Central memory CD8-positive, alpha-beta T cell (primary cell): ENCODE measurements around the gene COL1A2.
A peak's percentile ranks its signal among the peaks of the same experiment; 100 is the strongest.

Experiments
- ATAC-seq: fragments of 150-1000 bp; cut with Tn5 transposase; replicated peaks from 2 replicates; pipeline ENCODE4 v1.10.0; 2022; ENCODE audit warnings: mild to moderate bottlenecking, moderate FRiP score, moderate number of reproducible peaks; ENCODE audit not compliant: poor library complexity, severe bottlenecking; ENCODE audit errors: extremely low read depth
- DNase-seq, 2 donors: peaks; one replicate each; pipeline ENCODE4 v3.0.0; 2021; ENCODE audit warnings: low spot score in 2 of 2
- H3K27ac Mint-ChIP-seq: one replicate; pipeline ENCODE4 v1.8.0; 2022; ENCODE audit warnings: low read depth, mild to moderate bottlenecking, moderate library complexity, mixed read lengths
- H3K27me3 Mint-ChIP-seq: one replicate; pipeline ENCODE4 v1.8.0; 2022; ENCODE audit warnings: mixed read lengths
- H3K36me3 Mint-ChIP-seq: one replicate; pipeline ENCODE4 v1.8.0; 2022; ENCODE audit warnings: mild to moderate bottlenecking, moderate library complexity, mixed read lengths; ENCODE audit not compliant: insufficient read depth
- H3K4me1 Mint-ChIP-seq: one replicate; pipeline ENCODE4 v1.8.0; 2022; ENCODE audit warnings: mixed read lengths
- H3K4me3 Mint-ChIP-seq: one replicate; pipeline ENCODE4 v1.8.0; 2022; ENCODE audit warnings: mild to moderate bottlenecking, moderate library complexity, mixed read lengths
- H3K9me3 Mint-ChIP-seq: one replicate; pipeline ENCODE4 v1.8.0; 2022; ENCODE audit warnings: mixed read lengths

The COL1A2 gene

DNA sequence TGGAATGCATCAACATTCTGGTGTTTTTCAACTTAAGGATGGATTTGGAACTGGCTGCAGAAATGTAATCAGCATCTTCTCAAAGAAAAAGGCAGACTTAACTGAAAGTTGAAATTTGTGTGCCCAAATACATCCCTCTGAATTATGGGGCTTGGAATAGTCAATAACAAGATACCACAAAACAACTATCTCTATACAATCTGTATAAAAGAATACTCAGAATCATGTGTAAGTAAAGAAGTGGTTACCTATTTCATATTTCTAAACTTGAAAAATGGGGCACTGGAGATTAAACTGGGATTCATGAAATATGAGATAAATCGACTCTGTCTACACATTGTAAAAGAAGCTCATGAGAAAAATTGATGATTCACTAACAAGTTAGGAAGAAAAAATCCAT, 6.2 kb upstream of the COL1A2 start:
- Mint-ChIP-seq H3K36me3 (no peaks in the 10 kb centered on the region), H3K9me3 (no peaks in the 10 kb centered on the region), H3K4me3 (no peak overlapping the region), H3K27ac (no peak overlapping the region), H3K27me3 (peaks cover 25% of the 10 kb centered on the region), H3K4me1 (no peaks in the 10 kb centered on the region)
- DNase-seq (no peak), ATAC-seq (no peak)

GRCh38 chr7:94389381-94389780, 5.3 kb upstream of the COL1A2 start:
- no peaks in the 10 kb centered on the region for H3K9me3 Mint-ChIP-seq
- ATAC-seq (no peak), DNase-seq (no peak)
- no peak overlapping the region for H3K27ac Mint-ChIP-seq
- no peaks in the 10 kb centered on the region for H3K4me1 Mint-ChIP-seq
- H3K36me3 Mint-ChIP-seq, result no peaks in the 10 kb centered on the region
- H3K27me3 Mint-ChIP-seq, result peaks cover 30% of the 10 kb centered on the region
- H3K4me3 Mint-ChIP-seq, result no peak overlapping the region

DNA sequence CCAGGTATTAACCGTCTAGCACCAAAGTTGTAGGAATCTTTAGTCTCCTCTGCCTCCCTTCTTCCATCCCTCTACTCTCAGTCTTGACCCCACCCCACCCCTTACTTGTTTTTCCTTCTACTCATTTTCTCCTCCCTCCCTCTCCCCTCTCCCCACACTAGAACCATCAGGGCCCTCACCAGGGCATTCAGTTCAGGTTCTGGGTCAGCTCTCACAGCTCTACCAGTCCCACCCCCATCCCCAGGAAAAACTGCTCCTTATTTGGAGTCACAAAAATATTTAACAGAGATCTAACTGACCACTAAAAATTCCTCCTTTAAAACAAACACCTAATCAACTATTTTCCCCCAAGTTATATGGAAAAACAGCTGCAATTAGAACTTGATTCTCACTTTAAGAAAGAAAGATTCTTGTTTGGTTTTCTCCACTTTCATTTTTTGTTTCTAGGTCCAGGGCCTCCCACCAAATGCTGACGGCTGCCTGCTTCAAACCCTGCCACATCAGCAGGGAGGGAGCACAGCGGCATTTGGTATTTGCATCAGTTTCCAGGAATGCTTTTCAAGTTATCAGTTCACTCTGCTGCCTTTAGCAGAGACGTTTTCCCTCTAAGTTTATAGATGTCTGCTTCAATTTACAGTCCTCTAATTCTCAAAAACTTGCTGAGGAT, 2.8 kb upstream of the COL1A2 start:
- no peaks in the 10 kb centered on the region for H3K36me3 Mint-ChIP-seq
- no peak for ATAC-seq
- peaks cover 53% of the 10 kb centered on the region for H3K27me3 Mint-ChIP-seq
- DNase-seq, result no peak
- H3K27ac Mint-ChIP-seq, result no peak overlapping the region
- no peaks in the 10 kb centered on the region for H3K9me3 Mint-ChIP-seq
- H3K4me1 Mint-ChIP-seq, result peaks cover 9% of the 10 kb centered on the region
- no peak overlapping the region for H3K4me3 Mint-ChIP-seq

GRCh38 chr7:94392393-94392786, 2.3 kb upstream of the COL1A2 start:
- H3K4me3 Mint-ChIP-seq, result no peak overlapping the region
- peaks cover 56% of the 10 kb centered on the region for H3K27me3 Mint-ChIP-seq
- no peak for ATAC-seq
- H3K9me3 Mint-ChIP-seq, result no peaks in the 10 kb centered on the region
- peaks cover 9% of the 10 kb centered on the region for H3K4me1 Mint-ChIP-seq
- no peaks in the 10 kb centered on the region for H3K36me3 Mint-ChIP-seq
- no peak overlapping the region for H3K27ac Mint-ChIP-seq
- DNase-seq, result no peak

DNA sequence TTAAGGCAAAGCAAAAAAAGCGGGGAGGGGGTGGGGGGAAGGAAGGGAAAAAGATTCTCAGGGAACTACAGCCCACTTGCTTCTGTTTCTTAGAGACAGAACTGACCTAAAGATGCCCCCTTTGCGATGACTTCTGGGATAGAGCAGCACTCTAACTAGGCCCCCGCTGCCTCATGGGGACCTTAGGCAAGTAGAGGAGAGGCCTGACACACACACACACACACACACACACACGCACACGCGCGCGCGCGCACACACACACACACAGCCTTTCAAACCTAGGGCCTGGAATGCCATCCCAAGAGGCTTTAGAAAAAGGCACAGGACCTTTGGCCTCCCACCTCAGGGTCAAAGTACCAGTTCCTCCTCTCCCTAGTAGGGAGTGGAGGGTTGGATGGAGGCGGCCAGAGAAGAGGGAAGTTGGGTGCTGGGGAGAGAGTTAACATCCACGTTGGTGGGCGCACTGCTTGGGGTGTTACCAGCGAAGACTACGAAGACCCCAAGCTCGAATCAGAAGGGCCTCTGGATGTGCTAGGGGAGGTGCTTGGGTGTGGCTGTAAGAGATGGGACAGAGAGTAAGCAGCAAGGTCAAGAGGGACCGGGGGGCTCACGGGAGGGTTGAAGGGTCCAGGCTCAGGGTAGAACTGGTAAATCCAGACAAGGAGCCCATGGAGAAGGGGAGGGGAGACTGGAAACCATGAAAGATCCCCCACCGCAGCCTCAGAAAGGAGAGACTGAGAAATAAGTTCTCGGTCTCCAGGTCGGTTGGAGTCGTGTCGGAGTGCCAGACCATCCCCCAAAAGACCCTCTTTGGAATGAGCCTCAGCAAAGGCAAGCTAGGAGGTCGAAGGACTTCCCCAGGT, 1.2 kb upstream of the COL1A2 start:
- no peak overlapping the region for H3K4me3 Mint-ChIP-seq
- H3K27me3 Mint-ChIP-seq, result peaks cover 58% of the 10 kb centered on the region
- H3K4me1 Mint-ChIP-seq, result peaks cover 9% of the 10 kb centered on the region
- DNase-seq (no peak), ATAC-seq (no peak)
- no peaks in the 10 kb centered on the region for H3K9me3 Mint-ChIP-seq
- H3K36me3 Mint-ChIP-seq, result no peaks in the 10 kb centered on the region
- no peak overlapping the region for H3K27ac Mint-ChIP-seq

GRCh38 chr7:94394109-94394436, 622 bp upstream of the COL1A2 start:
- H3K36me3 Mint-ChIP-seq, result no peaks in the 10 kb centered on the region
- H3K27me3 Mint-ChIP-seq, result peaks cover 60% of the 10 kb centered on the region
- ATAC-seq (no peak), DNase-seq (no peak)
- H3K9me3 Mint-ChIP-seq, result no peaks in the 10 kb centered on the region
- H3K4me3 Mint-ChIP-seq, result no peak overlapping the region
- H3K4me1 Mint-ChIP-seq, result peaks cover 9% of the 10 kb centered on the region
- no peak overlapping the region for H3K27ac Mint-ChIP-seq

DNA sequence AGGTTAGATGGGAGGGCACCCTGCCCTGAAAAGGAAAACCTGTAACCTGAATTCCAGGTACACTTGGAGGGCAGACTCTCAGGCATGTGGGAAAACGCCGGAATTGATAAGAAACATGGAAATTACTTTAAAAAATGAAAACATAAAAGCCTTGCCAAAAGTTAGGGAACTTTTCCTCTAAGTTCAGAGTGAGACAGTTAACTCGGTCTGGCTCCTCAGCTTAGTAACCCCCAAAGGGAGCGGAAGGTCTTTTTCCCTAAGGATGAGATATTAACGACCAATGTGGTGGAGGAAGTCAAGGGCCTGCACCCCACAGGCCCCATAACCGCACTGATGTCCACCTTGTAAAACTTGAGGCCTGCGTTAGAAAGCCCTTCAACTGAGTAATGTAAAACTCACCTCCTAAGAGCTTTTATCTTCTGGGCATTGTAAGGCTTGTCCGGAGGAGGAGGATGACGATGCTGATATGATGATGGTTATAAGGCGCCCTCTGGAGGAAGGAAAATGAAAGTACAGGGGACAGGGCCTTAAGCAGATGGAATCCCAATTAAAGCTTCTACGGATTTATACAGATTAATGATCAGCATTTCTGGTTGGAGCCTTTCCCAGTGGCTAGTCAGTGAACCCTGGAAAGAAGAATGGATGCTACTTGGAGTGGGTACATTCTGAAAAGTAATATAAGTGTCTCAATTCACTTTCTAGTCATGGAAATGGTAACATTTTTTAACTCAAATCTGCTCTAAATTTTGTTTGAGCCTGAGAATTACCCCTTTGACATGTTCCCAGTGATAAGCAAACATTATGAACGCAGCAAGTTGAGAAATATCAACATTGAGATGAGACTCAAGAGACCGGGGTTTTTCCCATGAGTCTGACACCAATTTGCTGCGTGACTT, 694 bp downstream of the COL1A2 start:
- H3K27ac Mint-ChIP-seq, result no peak overlapping the region
- peak; percentile 39 for ATAC-seq
- peak overlapping the region; percentile 19 for H3K4me3 Mint-ChIP-seq
- H3K9me3 Mint-ChIP-seq, result no peaks in the 10 kb centered on the region
- no peak for DNase-seq
- H3K4me1 Mint-ChIP-seq, result peaks cover 9% of the 10 kb centered on the region
- H3K27me3 Mint-ChIP-seq, result peaks cover 58% of the 10 kb centered on the region
- no peaks in the 10 kb centered on the region for H3K36me3 Mint-ChIP-seq

- no peak for DNase-seq
- no peaks in the 10 kb centered on the region for H3K36me3 Mint-ChIP-seq
- H3K4me3 Mint-ChIP-seq, result no peak overlapping the region
- H3K9me3 Mint-ChIP-seq, result no peaks in the 10 kb centered on the region
- H3K4me1 Mint-ChIP-seq, result peaks cover 9% of the 10 kb centered on the region
- H3K27ac Mint-ChIP-seq, result no peak overlapping the region
- peaks cover 62% of the 10 kb centered on the region for H3K27me3 Mint-ChIP-seq
- ATAC-seq, result no peak
These were observed 1.3 kb downstream of the COL1A2 start for GRCh38 chr7:94396037-94396431.

GRCh38 chr7:94396596-94396995, 1.9 kb downstream of the COL1A2 start:
- H3K27me3 Mint-ChIP-seq, result peaks cover 62% of the 10 kb centered on the region
- DNase-seq, result no peak
- H3K36me3 Mint-ChIP-seq, result no peaks in the 10 kb centered on the region
- H3K4me3 Mint-ChIP-seq, result no peak overlapping the region
- ATAC-seq, result no peak
- H3K4me1 Mint-ChIP-seq, result peaks cover 9% of the 10 kb centered on the region
- no peaks in the 10 kb centered on the region for H3K9me3 Mint-ChIP-seq
- H3K27ac Mint-ChIP-seq, result no peak overlapping the region

DNA sequence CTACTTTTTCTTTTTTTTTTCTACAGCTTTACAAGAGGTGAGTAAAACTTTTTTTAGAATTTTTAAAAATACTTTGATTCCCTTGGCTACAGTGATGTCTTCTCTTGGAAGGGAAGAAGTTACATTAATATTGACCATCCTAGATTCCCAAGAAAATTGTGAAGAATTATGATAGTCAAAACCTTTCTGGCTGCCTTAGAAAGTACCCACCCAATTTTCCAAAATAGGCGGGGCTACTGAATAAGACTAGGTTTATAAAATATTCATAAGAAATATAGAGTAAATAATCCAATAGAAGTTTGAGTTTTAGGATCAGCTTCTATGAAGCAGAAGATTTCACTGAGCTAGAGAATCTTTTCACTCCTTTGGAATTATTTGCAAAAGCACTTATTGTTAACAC, 3.0 kb downstream of the COL1A2 start:
- Mint-ChIP-seq H3K27me3 (peaks cover 71% of the 10 kb centered on the region), H3K36me3 (no peaks in the 10 kb centered on the region), H3K9me3 (no peaks in the 10 kb centered on the region), H3K4me1 (peaks cover 9% of the 10 kb centered on the region), H3K27ac (no peak overlapping the region), H3K4me3 (no peak overlapping the region)
- no peak for ATAC-seq
- no peak for DNase-seq

DNA sequence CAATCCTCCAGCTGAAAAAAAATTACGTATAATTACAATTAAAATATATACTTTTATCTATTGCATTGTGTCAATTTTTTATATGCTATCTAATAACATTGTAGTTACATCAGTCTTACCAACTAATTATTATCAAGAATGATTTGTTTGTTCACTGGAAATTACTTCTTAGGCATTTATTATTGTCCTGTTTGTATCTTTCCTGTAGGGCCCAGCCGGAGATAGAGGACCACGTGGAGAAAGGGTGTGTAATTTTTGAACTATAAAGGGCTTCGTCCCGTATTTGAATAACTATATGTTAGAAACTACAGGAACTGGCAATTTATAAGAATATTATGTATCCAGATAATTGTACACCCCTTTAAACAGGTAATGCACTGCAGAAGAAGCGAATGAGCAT, 4.1 kb downstream of the COL1A2 start:
- peaks cover 69% of the 10 kb centered on the region for H3K27me3 Mint-ChIP-seq

DNA sequence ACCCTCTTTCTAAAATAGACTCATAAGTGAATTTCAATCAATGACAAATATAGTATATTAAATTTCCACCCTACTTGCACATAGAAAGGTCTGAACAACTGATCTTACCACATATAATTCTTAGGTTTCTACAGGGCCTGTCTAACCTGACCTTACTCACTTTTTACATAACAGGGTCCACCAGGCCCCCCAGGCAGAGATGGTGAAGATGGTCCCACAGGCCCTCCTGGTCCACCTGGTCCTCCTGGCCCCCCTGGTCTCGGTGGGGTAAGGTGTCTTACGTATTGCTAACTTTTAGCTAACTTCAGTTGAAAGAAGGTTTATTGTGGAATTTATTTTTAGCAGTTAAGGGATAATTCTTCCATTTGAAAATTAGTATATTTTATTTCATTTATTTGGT, 5.3 kb downstream of the COL1A2 start:
- peaks cover 62% of the 10 kb centered on the region for H3K27me3 Mint-ChIP-seq
- H3K4me3 Mint-ChIP-seq, result no peak overlapping the region
- no peaks in the 10 kb centered on the region for H3K9me3 Mint-ChIP-seq
- H3K27ac Mint-ChIP-seq, result no peak overlapping the region
- peaks cover 6% of the 10 kb centered on the region for H3K4me1 Mint-ChIP-seq
- no peak for DNase-seq
- no peak for ATAC-seq
- no peaks in the 10 kb centered on the region for H3K36me3 Mint-ChIP-seq

More for the DNA sequence above, 4.1 kb downstream of the COL1A2 start:
- H3K9me3 Mint-ChIP-seq, result no peaks in the 10 kb centered on the region
- no peak overlapping the region for H3K4me3 Mint-ChIP-seq
- DNase-seq (no peak), ATAC-seq (no peak)
- H3K36me3 Mint-ChIP-seq, result no peaks in the 10 kb centered on the region
- H3K27ac Mint-ChIP-seq, result no peak overlapping the region
- H3K4me1 Mint-ChIP-seq, result peaks cover 9% of the 10 kb centered on the region
